Activated T-helper 17 cell treated with anti-CD3 and anti-CD28 coated beads, Interleukin-2, amount 50 U/mL, for 72 hours (primary cell): Measurements from ENCODE around the gene STX12. TPM values are rescaled to one million over a fixed set of nuclear protein-coding genes. Genes with fewer than 3 reads are reported as not detected.
"Not testable (repeated sequence)": the region's sequence is repeated elsewhere in the genome, so short reads cannot be mapped to it uniquely, and the experiment has no call there.

Source experiments
- ATAC-seq: fragments of 150-1000 bp; cut with Tn5 transposase; replicated peaks from 2 replicates; pipeline ENCODE4 v1.10.0; 2021; ENCODE audit warnings: mild to moderate bottlenecking, moderate library complexity
- H3K27ac Mint-ChIP-seq: one replicate; pipeline ENCODE4 v1.8.0; 2022; ENCODE audit warnings: mixed read lengths
- H3K27me3 Mint-ChIP-seq: one replicate; pipeline ENCODE4 v1.8.0; 2022; ENCODE audit warnings: mixed read lengths
- H3K36me3 Mint-ChIP-seq: one replicate; pipeline ENCODE4 v1.8.0; 2022; ENCODE audit warnings: low read depth, mild to moderate bottlenecking, mixed read lengths
- H3K4me1 Mint-ChIP-seq: one replicate; pipeline ENCODE4 v1.8.0; 2022; ENCODE audit warnings: mixed read lengths
- H3K4me3 Mint-ChIP-seq: one replicate; pipeline ENCODE4 v1.8.0; 2022; ENCODE audit warnings: mild to moderate bottlenecking, mixed read lengths
- H3K9me3 Mint-ChIP-seq: one replicate; pipeline ENCODE4 v1.8.0; 2022; ENCODE audit warnings: mixed read lengths
- total RNA-seq, 2 donors: library from RNA; stranded (reverse); gene quantifications; one replicate each; pipeline ENCODE4 v1.2.3, GENCODE V29; 2022

The STX12 gene
- total RNA-seq, 2 donors from 2014 or later = 39.1 to 50.7 TPM

DNA sequence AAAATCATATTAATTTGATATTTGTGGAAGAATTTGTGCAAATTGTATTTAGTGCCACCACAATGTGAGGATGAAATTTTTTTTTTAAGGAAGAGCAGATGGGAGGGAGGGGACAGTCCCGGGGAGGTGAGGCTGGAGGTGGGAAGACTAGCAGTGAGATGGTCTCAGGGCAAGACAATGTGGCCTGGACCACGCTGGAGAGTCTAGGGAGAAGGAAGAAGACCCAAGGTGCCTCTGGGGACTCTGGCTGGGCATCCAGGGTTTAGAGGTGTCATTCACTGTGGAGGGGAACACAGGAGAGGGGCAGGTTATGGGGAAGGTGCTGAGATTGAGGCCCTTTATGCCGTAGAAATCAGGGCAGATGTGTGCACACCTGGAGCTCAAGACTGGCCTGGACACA is 89.0 kb downstream of the STX12 start:
- Mint-ChIP-seq H3K27me3 (no peaks in the 10 kb centered on the region), H3K9me3 (no peaks in the 10 kb centered on the region), H3K27ac (peak overlapping the region; percentile 5), H3K4me1 (peaks cover 17% of the 10 kb centered on the region), H3K4me3 (no peak overlapping the region), H3K36me3 (no peaks in the 10 kb centered on the region)
- ATAC-seq = no peak

DNA sequence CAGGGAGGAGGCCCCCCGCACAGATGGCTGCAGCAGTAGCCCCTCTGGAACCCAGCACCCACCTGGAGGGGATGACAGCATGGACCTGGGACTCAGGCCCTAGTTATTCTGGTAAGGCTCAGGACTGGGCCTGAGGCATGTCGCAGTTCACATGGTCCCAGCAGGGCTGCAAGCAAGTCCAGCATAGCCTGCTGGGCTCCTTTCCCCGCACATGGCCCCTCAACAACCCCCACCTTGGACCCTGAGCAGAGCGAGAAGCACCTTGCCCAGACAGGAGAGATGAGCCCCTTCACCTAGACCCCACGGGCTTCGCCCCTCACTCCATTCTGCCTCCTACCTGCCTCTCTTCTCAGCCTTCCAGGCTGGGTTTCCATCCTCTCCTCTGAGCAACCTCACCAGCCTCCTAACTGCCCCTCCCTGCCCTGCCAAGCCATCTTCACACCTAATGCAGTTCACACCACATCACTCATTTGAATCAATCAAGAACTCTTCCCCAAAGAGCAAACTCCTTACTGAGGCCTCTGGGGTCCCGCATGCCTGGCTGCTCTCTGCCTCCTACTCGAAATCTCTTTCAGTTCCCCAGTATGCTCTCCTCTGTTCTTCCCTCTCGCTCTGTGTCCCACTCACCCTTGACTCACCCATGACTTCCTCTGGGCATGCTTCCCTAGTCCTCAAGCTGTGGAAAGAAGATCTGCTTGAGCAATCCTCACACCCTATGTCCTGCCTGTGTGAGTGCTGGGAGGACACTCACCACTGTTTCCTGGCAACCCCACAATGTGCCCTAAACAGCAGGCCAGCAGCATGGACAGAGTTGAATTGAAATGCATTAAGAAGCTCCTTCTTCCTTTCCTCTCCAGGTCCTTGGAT is 89.9 kb downstream of the STX12 start:
- Mint-ChIP-seq H3K9me3 (no peaks in the 10 kb centered on the region), H3K4me1 (peaks cover 17% of the 10 kb centered on the region), H3K27ac (peak overlapping the region; percentile 58), H3K36me3 (no peaks in the 10 kb centered on the region), H3K4me3 (peak overlapping the region; percentile 27), H3K27me3 (no peaks in the 10 kb centered on the region)
- ATAC-seq = peak; percentile 46

DNA sequence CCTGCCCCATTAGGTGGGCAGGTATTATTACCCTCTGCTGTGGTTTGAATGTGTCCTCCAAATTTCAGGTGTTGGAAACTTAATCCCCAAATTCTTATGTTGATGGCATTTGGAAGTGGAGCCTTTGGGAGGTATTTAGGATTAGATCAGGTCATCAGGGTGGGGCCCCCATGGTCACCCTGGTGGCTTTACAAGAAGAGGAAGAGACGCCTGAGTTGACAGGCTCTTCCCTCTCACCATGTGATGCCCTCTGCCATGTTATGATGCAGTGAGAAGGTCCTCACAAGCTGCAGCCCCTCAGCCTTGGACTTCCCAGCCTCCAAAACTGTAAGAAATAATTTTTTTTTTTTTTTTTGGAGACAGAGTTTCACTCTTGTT is 90.5 kb downstream of the STX12 start:
- Mint-ChIP-seq H3K27me3 (no peaks in the 10 kb centered on the region), H3K36me3 (no peaks in the 10 kb centered on the region), H3K9me3 (no peaks in the 10 kb centered on the region), H3K27ac (peak overlapping the region; percentile 85), H3K4me1 (peaks cover 17% of the 10 kb centered on the region), H3K4me3 (peak overlapping the region; percentile 69)
- ATAC-seq = no peak

DNA sequence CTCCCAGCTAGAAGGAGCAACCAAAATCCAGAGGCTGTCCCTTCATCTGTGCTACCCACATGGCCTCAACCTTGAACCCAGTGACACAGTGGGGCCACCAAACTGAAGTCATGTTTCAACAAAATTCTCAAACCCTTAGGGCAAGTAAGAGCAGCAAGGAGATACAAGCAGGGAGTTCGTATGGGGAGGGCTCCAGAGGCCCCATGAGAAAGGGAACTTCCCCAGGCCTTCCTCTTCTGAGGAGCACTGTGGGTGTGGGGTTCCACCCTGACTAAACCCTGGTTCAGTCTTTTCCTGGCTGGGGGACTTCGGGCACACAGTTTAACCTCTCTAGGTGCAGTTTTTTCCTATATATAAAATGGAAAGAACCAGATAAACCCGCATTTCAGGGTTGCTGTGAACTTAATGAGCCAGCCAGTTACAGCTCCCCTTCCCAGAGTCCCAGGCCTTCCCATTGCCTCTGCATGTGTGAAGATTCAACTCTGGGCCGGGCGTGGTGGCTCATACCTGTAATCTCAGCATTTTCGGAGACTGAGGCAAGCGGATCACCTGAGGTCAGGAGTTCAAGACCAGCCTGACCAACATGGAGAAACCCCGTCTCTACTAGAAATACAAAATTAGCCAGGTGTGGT is 91.4 kb downstream of the STX12 start:
- no peaks in the 10 kb centered on the region for H3K9me3 Mint-ChIP-seq
- peak overlapping the region; percentile 85 for H3K27ac Mint-ChIP-seq
- H3K4me3 Mint-ChIP-seq = peak overlapping the region; percentile 69
- H3K4me1 Mint-ChIP-seq = peaks cover 19% of the 10 kb centered on the region
- no peaks in the 10 kb centered on the region for H3K27me3 Mint-ChIP-seq
- H3K36me3 Mint-ChIP-seq = no peaks in the 10 kb centered on the region
- ATAC-seq = peak; percentile 78

DNA sequence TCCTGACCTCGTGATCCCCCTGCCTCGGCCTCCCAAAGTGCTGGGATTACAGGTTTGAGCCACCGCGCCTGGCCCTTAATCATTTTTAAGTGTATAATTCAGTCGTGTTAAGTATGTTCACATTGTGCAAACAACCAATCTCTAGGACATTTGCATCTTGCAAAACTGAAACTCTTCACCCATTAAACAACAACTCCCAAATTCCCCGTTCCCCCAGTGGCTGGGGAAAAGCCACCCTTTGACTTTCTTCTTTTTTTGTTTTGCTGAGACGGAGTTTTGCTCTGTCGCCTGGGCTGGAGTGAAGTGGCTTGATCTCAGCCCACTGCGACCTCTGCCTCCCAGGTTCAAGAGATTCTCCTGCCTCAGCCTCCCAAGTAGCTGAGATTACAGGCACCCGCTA is 92.8 kb downstream of the STX12 start:
- Mint-ChIP-seq H3K36me3 (no peaks in the 10 kb centered on the region), H3K27me3 (no peaks in the 10 kb centered on the region), H3K4me3 (no peak overlapping the region), H3K27ac (peak overlapping the region; percentile 62), H3K4me1 (peaks cover 24% of the 10 kb centered on the region), H3K9me3 (no peaks in the 10 kb centered on the region)
- ATAC-seq = no peak

DNA sequence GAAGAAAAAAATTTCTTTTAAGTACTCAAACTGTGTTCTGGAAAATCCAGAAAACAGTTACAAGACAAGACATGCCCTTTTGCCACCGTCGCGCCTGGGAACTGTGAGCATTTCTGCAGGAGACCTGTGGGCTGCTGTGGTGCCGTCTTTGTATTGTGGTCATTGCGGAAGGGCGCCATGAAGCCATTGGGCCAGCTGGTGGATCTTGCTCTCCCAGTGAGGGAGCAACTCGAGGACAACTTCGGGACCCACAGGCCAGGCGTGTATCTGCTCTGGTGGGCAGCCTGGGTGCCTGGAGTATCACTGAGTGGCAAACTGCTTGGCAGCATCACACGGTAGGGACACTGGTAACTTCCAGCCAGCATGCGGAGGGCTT is 95.5 kb downstream of the STX12 start:
- ATAC-seq = no peak
- Mint-ChIP-seq H3K4me1 (peaks cover 16% of the 10 kb centered on the region), H3K27ac (peak overlapping the region; percentile 94), H3K36me3 (peaks cover 10% of the 10 kb centered on the region), H3K27me3 (no peaks in the 10 kb centered on the region), H3K4me3 (peak overlapping the region; percentile 86), H3K9me3 (no peaks in the 10 kb centered on the region)

DNA sequence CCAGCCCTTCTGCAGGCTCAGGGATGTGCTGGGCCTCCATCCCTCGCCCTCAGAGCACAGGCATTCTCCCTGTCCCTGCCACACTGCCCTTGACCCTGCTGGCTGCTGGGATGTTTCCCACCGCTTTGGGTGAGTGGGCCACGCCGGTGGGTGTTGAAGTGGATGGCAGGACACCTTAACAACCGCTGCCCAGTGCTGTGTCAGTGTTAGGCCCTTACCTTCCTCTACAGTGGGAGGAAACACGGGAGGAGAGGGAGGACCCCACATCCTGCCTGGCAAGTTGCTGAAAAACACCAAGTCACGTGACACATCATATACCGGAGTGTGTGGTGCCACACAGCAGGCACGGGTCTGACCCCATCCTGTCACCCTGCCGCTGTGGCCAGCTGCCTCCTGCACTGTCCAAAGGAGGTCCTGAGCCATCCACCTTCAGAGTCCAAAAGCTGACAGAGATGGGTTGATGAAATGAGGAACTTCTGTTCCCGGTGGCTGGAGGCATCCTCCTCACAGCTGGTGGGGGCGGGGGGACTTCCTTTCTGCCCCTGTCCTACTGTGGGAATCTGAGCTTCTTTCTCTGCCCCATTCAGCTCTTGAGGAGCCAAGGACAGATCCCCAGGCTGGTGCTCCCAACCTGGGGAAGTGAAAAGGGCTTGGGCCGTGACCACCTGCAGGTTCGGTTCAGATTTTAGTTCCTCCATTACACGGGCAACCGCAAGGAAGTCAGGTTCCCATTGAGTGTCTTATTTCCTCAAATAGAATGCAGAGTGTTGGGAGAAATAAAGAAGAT is 96.1 kb downstream of the STX12 start:
- Mint-ChIP-seq H3K9me3 (no peaks in the 10 kb centered on the region), H3K4me1 (peaks cover 17% of the 10 kb centered on the region), H3K27ac (peak overlapping the region; percentile 94), H3K36me3 (peaks cover 10% of the 10 kb centered on the region), H3K4me3 (peak overlapping the region; percentile 86), H3K27me3 (no peaks in the 10 kb centered on the region)
- ATAC-seq = peak; percentile 68

DNA sequence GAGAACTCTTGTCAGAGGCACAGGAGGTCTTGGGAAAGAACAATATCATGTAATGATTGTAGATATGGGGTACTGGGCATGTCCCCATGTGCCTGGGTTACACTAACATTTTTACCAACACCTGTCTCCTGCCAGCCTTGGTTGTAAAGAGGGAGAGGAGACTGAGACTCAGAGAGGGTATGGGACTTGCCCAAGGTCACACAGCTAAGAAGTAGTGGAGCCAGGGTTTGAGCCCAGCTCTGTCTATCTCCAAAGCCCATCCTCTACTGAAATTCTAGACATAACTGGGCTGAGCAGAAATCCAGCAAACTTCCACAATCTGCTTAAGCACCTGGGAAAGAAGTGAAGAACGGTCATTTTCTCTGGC is 96.7 kb downstream of the STX12 start:
- H3K27ac Mint-ChIP-seq = peak overlapping the region; percentile 94
- peak overlapping the region; percentile 86 for H3K4me3 Mint-ChIP-seq
- no peaks in the 10 kb centered on the region for H3K9me3 Mint-ChIP-seq
- H3K4me1 Mint-ChIP-seq = peaks cover 15% of the 10 kb centered on the region
- ATAC-seq = no peak
- peaks cover 10% of the 10 kb centered on the region for H3K36me3 Mint-ChIP-seq
- H3K27me3 Mint-ChIP-seq = no peaks in the 10 kb centered on the region

DNA sequence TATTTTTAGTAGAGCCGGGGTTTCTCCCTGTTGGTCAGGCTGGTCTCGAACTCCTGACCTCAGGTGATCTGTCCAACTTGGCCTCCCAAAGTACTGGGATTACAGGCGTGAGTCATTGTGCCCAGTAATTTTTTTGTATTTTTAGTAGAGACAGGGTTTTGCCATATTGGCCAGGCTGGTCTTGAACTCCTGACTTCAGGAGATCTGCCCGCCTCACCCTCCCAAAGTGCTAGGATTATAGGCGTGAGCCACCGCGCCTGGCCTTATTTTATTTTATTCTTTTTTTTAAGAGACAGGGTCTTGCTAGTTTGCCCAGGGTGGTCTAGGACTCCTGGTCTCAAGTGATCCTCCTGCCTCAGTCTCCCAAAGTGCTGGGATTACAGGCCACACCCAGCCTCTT is 98.1 kb downstream of the STX12 start:
- ATAC-seq, H3K9me3 Mint-ChIP-seq, H3K27ac Mint-ChIP-seq, H3K4me3 Mint-ChIP-seq, H3K27me3 Mint-ChIP-seq: not testable (repeated sequence)
- Mint-ChIP-seq H3K4me1 (peaks cover 15% of the 10 kb centered on the region), H3K36me3 (peaks cover 17% of the 10 kb centered on the region)

DNA sequence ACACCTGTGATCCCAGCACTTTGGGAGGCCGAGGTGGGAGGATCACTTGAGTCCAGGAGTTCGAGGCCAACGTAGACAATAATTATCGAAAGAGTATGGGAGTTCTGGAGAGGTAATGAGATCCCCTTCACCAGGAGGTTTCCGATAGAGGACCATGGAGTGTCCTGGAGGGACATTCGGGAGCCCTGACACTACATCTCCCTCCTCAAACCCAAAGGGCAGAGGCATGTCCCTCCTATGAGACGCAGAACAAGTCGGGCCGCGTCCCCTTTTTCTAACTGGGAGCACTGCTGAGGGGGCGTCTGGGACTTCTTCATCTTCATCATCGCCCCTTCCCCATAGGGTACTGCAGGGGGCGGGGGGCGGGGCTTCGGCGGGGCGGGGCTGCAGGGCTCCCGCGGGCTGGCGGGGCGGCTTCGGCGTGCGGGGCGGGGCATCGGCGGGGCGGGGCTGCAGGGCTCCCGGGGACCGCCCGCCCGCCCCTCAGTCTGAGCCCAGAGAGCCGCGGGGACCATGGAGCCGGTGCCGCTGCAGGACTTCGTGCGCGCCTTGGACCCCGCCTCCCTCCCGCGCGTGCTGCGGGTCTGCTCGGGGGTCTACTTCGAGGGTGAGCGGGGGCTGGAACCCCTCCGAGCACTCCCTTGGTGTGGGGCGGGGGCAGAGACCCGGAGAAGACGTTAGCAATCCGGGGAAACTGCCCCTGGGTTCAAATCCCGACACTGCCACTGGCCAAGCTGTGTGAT is 99.2 kb downstream of the STX12 start, which contains the start of gene THEMIS2:
Gene THEMIS2, plus strand, starts transcription at position 486 of the 743 bp plus-strand sequence. Its CDS starts 28 bp downstream, at position 514.
- peaks cover 19% of the 10 kb centered on the region for H3K4me1 Mint-ChIP-seq
- H3K27me3 Mint-ChIP-seq = no peaks in the 10 kb centered on the region

DNA sequence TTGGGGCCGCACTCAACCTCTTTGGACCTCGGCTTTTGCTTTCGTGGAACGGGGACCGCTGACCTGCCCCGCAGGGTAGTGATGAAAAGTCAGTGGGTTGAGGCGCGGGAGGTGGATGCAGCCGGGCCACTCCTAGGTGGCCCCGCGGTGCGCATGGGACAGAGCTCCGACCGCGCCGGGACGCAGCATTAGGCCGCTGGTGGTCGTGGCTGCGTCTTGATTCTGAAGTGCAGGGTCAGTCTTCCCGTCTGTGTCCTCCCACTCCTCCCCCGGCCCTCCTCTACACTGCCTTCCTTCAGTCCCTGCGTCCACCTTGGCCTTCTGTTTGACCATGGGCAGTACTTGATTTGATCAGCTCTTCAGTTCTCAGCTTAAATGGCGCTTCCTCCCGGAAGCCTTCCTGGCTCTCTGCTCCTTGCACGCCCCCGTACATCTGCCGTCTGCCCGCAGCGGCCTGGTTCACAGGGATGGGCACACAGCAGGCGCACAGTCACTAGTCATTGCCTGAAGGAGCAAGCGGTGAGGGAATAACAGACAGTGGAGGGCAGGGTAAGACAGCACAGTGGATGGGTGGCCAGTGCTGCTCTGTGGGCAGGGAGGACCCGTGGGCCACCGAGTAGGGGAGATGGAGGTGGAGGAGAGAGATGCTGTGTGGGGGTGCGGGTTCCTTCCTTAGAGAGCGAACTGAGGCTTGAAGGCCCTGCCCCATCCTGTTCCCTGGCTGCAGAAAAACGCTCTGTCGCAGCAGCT is 100.0 kb downstream of the STX12 start:
- peak overlapping the region; percentile 98 for H3K4me3 Mint-ChIP-seq
- H3K4me1 Mint-ChIP-seq = peaks cover 19% of the 10 kb centered on the region
- ATAC-seq = peak; percentile 53
- peak overlapping the region; percentile 95 for H3K27ac Mint-ChIP-seq
- peaks cover 33% of the 10 kb centered on the region for H3K36me3 Mint-ChIP-seq
- H3K27me3 Mint-ChIP-seq = no peaks in the 10 kb centered on the region
- H3K9me3 Mint-ChIP-seq = no peaks in the 10 kb centered on the region

More for the DNA sequence above, 99.2 kb downstream of the STX12 start, which contains the start of gene THEMIS2:
- peaks cover 25% of the 10 kb centered on the region for H3K36me3 Mint-ChIP-seq
- peak within 1 kb of the TSS; percentile 98 for H3K4me3 Mint-ChIP-seq
- H3K9me3 Mint-ChIP-seq = no peaks in the 10 kb centered on the region
- peak; percentile 75 for ATAC-seq
- H3K27ac Mint-ChIP-seq = peak within 1 kb of the TSS; percentile 95

DNA sequence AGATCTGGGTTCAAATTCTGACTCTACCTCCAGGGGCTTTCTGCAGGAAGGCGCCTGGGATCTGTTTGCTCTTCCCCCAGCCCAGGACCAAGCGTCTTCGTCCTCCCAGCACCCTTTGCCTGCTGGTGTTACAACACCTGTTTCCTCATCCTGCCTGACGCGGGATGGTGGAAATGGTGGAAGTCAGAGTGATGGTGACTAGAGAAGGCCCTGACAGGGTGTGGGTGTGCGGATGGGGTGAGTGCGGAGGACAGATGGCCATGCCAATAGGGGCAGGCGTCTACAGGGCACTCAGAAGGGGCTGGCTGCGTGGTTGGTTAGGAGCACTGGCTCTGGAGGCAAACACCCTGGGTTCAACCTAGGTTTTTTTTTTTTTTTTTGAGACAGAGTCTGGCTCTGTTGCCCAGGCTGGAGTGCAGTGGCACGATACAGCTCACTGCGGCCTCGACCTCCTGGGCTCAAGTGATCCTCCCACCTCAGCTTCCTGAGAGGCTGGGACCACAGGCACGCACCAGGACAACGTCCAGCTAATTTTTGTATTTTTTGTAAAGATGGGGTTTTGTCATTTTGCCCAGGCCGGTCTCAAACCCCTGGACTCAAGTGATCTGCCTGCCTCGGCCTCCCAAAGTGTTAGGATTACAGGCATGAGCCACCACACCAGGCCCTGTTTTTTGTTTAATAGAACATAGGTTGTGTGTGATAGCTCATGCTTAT is 100.8 kb downstream of the STX12 start:
- peaks cover 23% of the 10 kb centered on the region for H3K4me1 Mint-ChIP-seq

More for the DNA sequence above, 100.8 kb downstream of the STX12 start:
- ATAC-seq = peak; percentile 4
- Mint-ChIP-seq H3K36me3 (peaks cover 41% of the 10 kb centered on the region), H3K4me3 (peak overlapping the region; percentile 98), H3K27ac (peak overlapping the region; percentile 95), H3K9me3 (no peaks in the 10 kb centered on the region), H3K27me3 (no peaks in the 10 kb centered on the region)
